ENCODE measurements around the gene UTF1.
"Not testable (repeated sequence)": the region's sequence is repeated elsewhere in the genome, so short reads cannot be mapped to it uniquely, and the experiment has no call there.

UTF1 gene

GRCh38 chr10:133210398-133211140, 19.4 kb upstream of the UTF1 start:
- DNase-seq, result no peak

- DNase-seq, result no peak
Observed at GRCh38 chr10:133211141-133211830, 18.7 kb upstream of the UTF1 start.

- no peak for DNase-seq
Observed at GRCh38 chr10:133211959-133212852, 17.8 kb upstream of the UTF1 start.

GRCh38 chr10:133212853-133213494, 17.0 kb upstream of the UTF1 start:
- DNase-seq, result no peak

GRCh38 chr10:133213641-133214467, 16.2 kb upstream of the UTF1 start:
- DNase-seq, result no peak

- no peak for DNase-seq
Observed at GRCh38 chr10:133214468-133215410, 15.3 kb upstream of the UTF1 start.

GRCh38 chr10:133215586-133215985, 14.4 kb upstream of the UTF1 start:
- no peak for DNase-seq

- DNase-seq, result no peak
Observed at GRCh38 chr10:133216776-133217175, 13.2 kb upstream of the UTF1 start.

- no peak for DNase-seq
Observed at GRCh38 chr10:133217800-133218589, 12.0 kb upstream of the UTF1 start.

GRCh38 chr10:133218891-133219290, 11.1 kb upstream of the UTF1 start:
- no peak for DNase-seq

GRCh38 chr10:133219782-133220181, 10.2 kb upstream of the UTF1 start:
- DNase-seq, result no peak

GRCh38 chr10:133221331-133221730, 8.7 kb upstream of the UTF1 start:
- DNase-seq, result no peak

GRCh38 chr10:133221756-133222155, 8.3 kb upstream of the UTF1 start:
- not testable (repeated sequence) for DNase-seq

- no peak for DNase-seq
Observed at GRCh38 chr10:133224076-133224475, 5.9 kb upstream of the UTF1 start.

- DNase-seq, result no peak
Observed at GRCh38 chr10:133224756-133225372, 5.2 kb upstream of the UTF1 start.

- no peak for DNase-seq
Observed at GRCh38 chr10:133225707-133226191, 4.3 kb upstream of the UTF1 start.

GRCh38 chr10:133226251-133226808, 3.7 kb upstream of the UTF1 start:
- no peak for DNase-seq

GRCh38 chr10:133227256-133227655, 2.8 kb upstream of the UTF1 start:
- no peak for DNase-seq
